ENCODE data around the gene SUDS3.

DNA sequence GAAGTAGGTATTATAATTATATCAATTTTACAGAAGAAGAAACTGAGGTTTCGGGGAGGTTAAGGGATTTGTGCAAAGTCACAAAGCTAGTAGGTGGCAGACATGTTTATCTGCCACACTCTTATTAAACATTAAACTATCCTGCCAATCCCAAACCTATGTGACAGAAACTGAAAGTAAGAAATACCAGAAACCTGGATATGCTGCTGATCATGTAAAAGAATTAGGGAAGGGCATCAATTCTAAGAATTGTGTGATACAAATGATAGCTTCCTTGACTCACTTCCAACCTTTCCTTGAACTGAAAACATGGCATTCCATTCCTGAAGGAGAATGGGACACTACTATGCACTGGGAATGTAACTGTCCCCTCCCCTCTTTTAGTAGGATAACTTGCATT lies 20.5 kb upstream of the SUDS3 start:
- TF ChIP-seq, protein P1, sequence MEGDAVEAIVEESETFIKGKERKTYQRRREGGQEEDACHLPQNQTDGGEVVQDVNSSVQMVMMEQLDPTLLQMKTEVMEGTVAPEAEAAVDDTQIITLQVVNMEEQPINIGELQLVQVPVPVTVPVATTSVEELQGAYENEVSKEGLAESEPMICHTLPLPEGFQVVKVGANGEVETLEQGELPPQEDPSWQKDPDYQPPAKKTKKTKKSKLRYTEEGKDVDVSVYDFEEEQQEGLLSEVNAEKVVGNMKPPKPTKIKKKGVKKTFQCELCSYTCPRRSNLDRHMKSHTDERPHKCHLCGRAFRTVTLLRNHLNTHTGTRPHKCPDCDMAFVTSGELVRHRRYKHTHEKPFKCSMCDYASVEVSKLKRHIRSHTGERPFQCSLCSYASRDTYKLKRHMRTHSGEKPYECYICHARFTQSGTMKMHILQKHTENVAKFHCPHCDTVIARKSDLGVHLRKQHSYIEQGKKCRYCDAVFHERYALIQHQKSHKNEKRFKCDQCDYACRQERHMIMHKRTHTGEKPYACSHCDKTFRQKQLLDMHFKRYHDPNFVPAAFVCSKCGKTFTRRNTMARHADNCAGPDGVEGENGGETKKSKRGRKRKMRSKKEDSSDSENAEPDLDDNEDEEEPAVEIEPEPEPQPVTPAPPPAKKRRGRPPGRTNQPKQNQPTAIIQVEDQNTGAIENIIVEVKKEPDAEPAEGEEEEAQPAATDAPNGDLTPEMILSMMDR (IDR thresholded peaks at IDR 0.05; ENCODE audit: poor library complexity, severe bottlenecking) = no peak
- no peak for TF ChIP-seq TAF1 (IDR thresholded peaks at IDR 0.05; ENCODE audit: low read depth)
- TF ChIP-seq POLR2AphosphoS5 (IDR thresholded peaks at IDR 0.05) = no peak
- TF ChIP-seq, protein P2, sequence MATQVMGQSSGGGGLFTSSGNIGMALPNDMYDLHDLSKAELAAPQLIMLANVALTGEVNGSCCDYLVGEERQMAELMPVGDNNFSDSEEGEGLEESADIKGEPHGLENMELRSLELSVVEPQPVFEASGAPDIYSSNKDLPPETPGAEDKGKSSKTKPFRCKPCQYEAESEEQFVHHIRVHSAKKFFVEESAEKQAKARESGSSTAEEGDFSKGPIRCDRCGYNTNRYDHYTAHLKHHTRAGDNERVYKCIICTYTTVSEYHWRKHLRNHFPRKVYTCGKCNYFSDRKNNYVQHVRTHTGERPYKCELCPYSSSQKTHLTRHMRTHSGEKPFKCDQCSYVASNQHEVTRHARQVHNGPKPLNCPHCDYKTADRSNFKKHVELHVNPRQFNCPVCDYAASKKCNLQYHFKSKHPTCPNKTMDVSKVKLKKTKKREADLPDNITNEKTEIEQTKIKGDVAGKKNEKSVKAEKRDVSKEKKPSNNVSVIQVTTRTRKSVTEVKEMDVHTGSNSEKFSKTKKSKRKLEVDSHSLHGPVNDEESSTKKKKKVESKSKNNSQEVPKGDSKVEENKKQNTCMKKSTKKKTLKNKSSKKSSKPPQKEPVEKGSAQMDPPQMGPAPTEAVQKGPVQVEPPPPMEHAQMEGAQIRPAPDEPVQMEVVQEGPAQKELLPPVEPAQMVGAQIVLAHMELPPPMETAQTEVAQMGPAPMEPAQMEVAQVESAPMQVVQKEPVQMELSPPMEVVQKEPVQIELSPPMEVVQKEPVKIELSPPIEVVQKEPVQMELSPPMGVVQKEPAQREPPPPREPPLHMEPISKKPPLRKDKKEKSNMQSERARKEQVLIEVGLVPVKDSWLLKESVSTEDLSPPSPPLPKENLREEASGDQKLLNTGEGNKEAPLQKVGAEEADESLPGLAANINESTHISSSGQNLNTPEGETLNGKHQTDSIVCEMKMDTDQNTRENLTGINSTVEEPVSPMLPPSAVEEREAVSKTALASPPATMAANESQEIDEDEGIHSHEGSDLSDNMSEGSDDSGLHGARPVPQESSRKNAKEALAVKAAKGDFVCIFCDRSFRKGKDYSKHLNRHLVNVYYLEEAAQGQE (IDR thresholded peaks at IDR 0.05; ENCODE audit: borderline replicate concordance) = no peak
- TF ChIP-seq SMC3 (conservative IDR thresholded peaks at IDR 0.05; ENCODE audit: poor library complexity) = no peak
- no peak for TF ChIP-seq EZH2 (IDR thresholded peaks at IDR 0.05; ENCODE audit: borderline replicate concordance, insufficient read depth, low read length, poor library complexity, severe bottlenecking)
- no peak for TF ChIP-seq RAD21 (conservative IDR thresholded peaks at IDR 0.05)
- no peak for TF ChIP-seq MXI1 (conservative IDR thresholded peaks at IDR 0.05; ENCODE audit: poor library complexity, severe bottlenecking)
- TF ChIP-seq EP300 (conservative IDR thresholded peaks at IDR 0.05; ENCODE audit: poor library complexity, severe bottlenecking) = no peak

All from neural cell (in vitro differentiated cells).